H1 (cell line): ENCODE data around the gene ABI3BP. TPM values are rescaled to one million over a fixed set of nuclear protein-coding genes. Genes with fewer than 3 reads are reported as not detected.

Experiments used
- CTCF ChIA-PET: fragments of 300-600 bp; sonication (Branson Sonifier 250); formaldehyde crosslinking; loops from one replicate; lab custom pipeline; 2021; ENCODE audit not compliant: partially characterized antibody; lab: Charles Lee
- POLR2A ChIA-PET: fragments of 300-600 bp; sonication (Branson Sonifier 250); formaldehyde crosslinking; loops from one replicate; lab custom pipeline; 2021; ENCODE audit warnings: inconsistent platforms; ENCODE audit not compliant: partially characterized antibody; lab: Charles Lee
- DNase-seq, 2 experiments: peaks; one replicate each; pipeline versions ENCODE4 v3.0.0 to v3.0.0-alpha.2; 2010 to 2022; ENCODE audit warnings: low spot score in 2 of 2, low read depth in 1 of 2, mixed read lengths in 1 of 2
- FAIRE-seq: peaks from 2 replicates; lab custom pipeline; 2011; peaks lifted over from hg19 to GRCh38; lab: Jason Lieb, UNC
- H2AFZ ChIP-seq: 2 replicates; pipeline ENCODE4 v1.8.1; 2012; ENCODE audit warnings: low read length, inconsistent platforms
- H2AK5ac ChIP-seq: 2 replicates; pipeline ENCODE4 v1.6.1; 2013; ENCODE audit warnings: low read depth, low read length
- H2BK120ac ChIP-seq: replicated peaks from 2 replicates; pipeline ENCODE3; 2013; ENCODE audit warnings: low read depth, low read length, inconsistent platforms
- H2BK12ac ChIP-seq: 2 replicates; pipeline ENCODE4 v1.6.1; 2013; ENCODE audit warnings: low read depth, low read length
- H2BK15ac ChIP-seq: 2 replicates; pipeline ENCODE4 v1.6.1; 2013; ENCODE audit warnings: low read length
- H2BK20ac ChIP-seq: 2 replicates; pipeline ENCODE4 v1.6.1; 2013; ENCODE audit warnings: low read length
- H2BK5ac ChIP-seq: 2 replicates; pipeline ENCODE4 v1.6.1; 2013; ENCODE audit warnings: low read depth, low read length
- H3K14ac ChIP-seq: 2 replicates; pipeline ENCODE4 v1.6.1; 2013; ENCODE audit warnings: inconsistent platforms; ENCODE audit not compliant: insufficient read length
- H3K18ac ChIP-seq: 2 replicates; pipeline ENCODE4 v1.6.1; 2013; ENCODE audit warnings: low read length; ENCODE audit errors: extremely low read depth
- H3K23ac ChIP-seq: 2 replicates; pipeline ENCODE4 v1.6.1; 2013; ENCODE audit warnings: inconsistent platforms; ENCODE audit not compliant: insufficient read length
- H3K23me2 ChIP-seq: 2 replicates; pipeline ENCODE4 v1.6.1; 2013; ENCODE audit warnings: low read depth, low read length
- H3K27ac ChIP-seq: 2 replicates; pipeline ENCODE4 v1.6.1; 2011; ENCODE audit warnings: low read depth, low read length, inconsistent platforms
- H3K27me3 ChIP-seq, 4 experiments: replicated peaks in 1 of 4; 1 replicate in 1 of 4; 2 replicates in 3 of 4; pipeline versions ENCODE4 v1.6.1 to v1.8.1; 2011 to 2013; ENCODE audit warnings: low read length in 3 of 4, mild to moderate bottlenecking in 3 of 4, inconsistent platforms in 2 of 4, mixed read lengths in 2 of 4, moderate library complexity in 1 of 4; ENCODE audit not compliant: control insufficient read depth in 3 of 4, insufficient read depth in 3 of 4; ENCODE audit errors: extremely low read depth in 1 of 4
- H3K36me3 ChIP-seq, 4 experiments: 2 replicates each; pipeline versions ENCODE4 v1.6.1 to v1.8.1; 2011 to 2013; ENCODE audit warnings: mild to moderate bottlenecking in 4 of 4, low read length in 3 of 4, moderate library complexity in 2 of 4, control low read depth in 1 of 4, inconsistent platforms in 1 of 4; ENCODE audit not compliant: insufficient read depth in 4 of 4, control insufficient read depth in 2 of 4
- H3K4ac ChIP-seq: replicated peaks from 2 replicates; pipeline ENCODE3; 2013; ENCODE audit warnings: low read length, low read depth, mixed read lengths, inconsistent platforms; ENCODE audit not compliant: insufficient read length
- H3K4me1 ChIP-seq, 4 experiments: replicated peaks in 1 of 4; 1 replicate in 1 of 4; 2 replicates in 3 of 4; pipeline versions ENCODE4 v1.6.1 to v1.8.1; 2011 to 2013; ENCODE audit warnings: low read length in 3 of 4, inconsistent platforms in 2 of 4, mixed read lengths in 1 of 4; ENCODE audit not compliant: insufficient read depth in 4 of 4, control insufficient read depth in 3 of 4
- H3K4me2 ChIP-seq, 2 experiments: 2 replicates each; pipeline versions ENCODE4 v1.6.1 to v1.8.1; 2011 to 2013; ENCODE audit warnings: low read depth in 2 of 2, low read length in 2 of 2, control low read depth in 1 of 2, inconsistent platforms in 1 of 2, mild to moderate bottlenecking in 1 of 2; ENCODE audit not compliant: insufficient read depth in 1 of 2
- H3K4me3 ChIP-seq, 4 experiments: fragments of 200-600, 300-600 bp in 1 of 4; sonication (generic), shearing (Covaris generic), sonication (Bioruptor Twin) in 1 of 4; 2 replicates each; pipeline versions ENCODE4 v1.5.1 to v1.8.1; 2011 to 2016; ENCODE audit warnings: low read length in 4 of 4, low read depth in 3 of 4, control low read depth in 2 of 4, inconsistent platforms in 2 of 4, mild to moderate bottlenecking in 2 of 4, mixed read lengths in 1 of 4, moderate library complexity in 1 of 4; ENCODE audit not compliant: insufficient read depth in 2 of 4; ENCODE audit errors: extremely low read depth in 1 of 4
- H3K56ac ChIP-seq: replicated peaks from 2 replicates; pipeline ENCODE3; 2013; ENCODE audit warnings: low read depth, mild to moderate bottlenecking, mixed read lengths, low read length, inconsistent platforms; ENCODE audit not compliant: insufficient read length
- H3K79me1 ChIP-seq: 2 replicates; pipeline ENCODE4 v1.6.1; 2013; ENCODE audit warnings: low read depth, low read length, control low read depth
- H3K79me2 ChIP-seq, 2 experiments: 2 replicates each; pipeline versions ENCODE4 v1.6.1 to v1.8.1; 2012 to 2013; ENCODE audit warnings: low read length in 2 of 2, mild to moderate bottlenecking in 2 of 2, inconsistent platforms in 1 of 2; ENCODE audit not compliant: insufficient read depth in 2 of 2, control insufficient read depth in 1 of 2
- H3K9ac ChIP-seq, 4 experiments: replicated peaks in 1 of 4; 1 replicate in 1 of 4; 2 replicates in 3 of 4; pipeline versions ENCODE4 v1.6.1 to v1.8.1; 2011 to 2013; ENCODE audit warnings: low read depth in 3 of 4, low read length in 3 of 4, control low read depth in 2 of 4, mild to moderate bottlenecking in 2 of 4, moderate library complexity in 2 of 4, inconsistent platforms in 1 of 4; ENCODE audit errors: extremely low read depth in 1 of 4
- H3K9me3 ChIP-seq, 2 experiments: 2 replicates each; pipeline versions ENCODE4 v1.6.1 to v1.8.1; 2012 to 2013; ENCODE audit warnings: mild to moderate bottlenecking in 2 of 2, moderate library complexity in 2 of 2, control low read depth in 1 of 2, inconsistent platforms in 1 of 2, low read depth in 1 of 2, low read length in 1 of 2, mixed read lengths in 1 of 2; ENCODE audit not compliant: insufficient read depth in 2 of 2
- H4K20me1 ChIP-seq, 2 experiments: replicated peaks in 1 of 2; 2 replicates each; pipeline versions ENCODE3 to v1.8.1; 2011 to 2013; ENCODE audit warnings: inconsistent platforms in 2 of 2, low read length in 2 of 2, mild to moderate bottlenecking in 1 of 2; ENCODE audit not compliant: insufficient read depth in 2 of 2, control insufficient read depth in 1 of 2
- H4K5ac ChIP-seq: 2 replicates; pipeline ENCODE4 v1.6.1; 2013; ENCODE audit warnings: low read length, low read depth, mixed read lengths, inconsistent platforms; ENCODE audit not compliant: insufficient read length
- H4K8ac ChIP-seq: 2 replicates; pipeline ENCODE4 v1.8.0; 2013; ENCODE audit warnings: mild to moderate bottlenecking, moderate library complexity, low read length, inconsistent platforms; ENCODE audit not compliant: insufficient read depth; ENCODE audit errors: extremely low read depth
- H4K91ac ChIP-seq: replicated peaks from 2 replicates; pipeline ENCODE3; 2013; ENCODE audit warnings: low read length, mixed read lengths, inconsistent platforms; ENCODE audit not compliant: insufficient read length
- ASH2L ChIP-seq: fragments of 200-600, 300-600 bp; sonication (generic); IDR thresholded peaks from one replicate; pipeline ENCODE4 v1.7.1; 2017; ENCODE audit warnings: low read length
- GABPA ChIP-seq: IDR thresholded peaks from 2 replicates; pipeline ENCODE4 v1.6.1; 2011; ENCODE audit warnings: mild to moderate bottlenecking, low read length, moderate library complexity, borderline replicate concordance; ENCODE audit not compliant: insufficient read depth
- GTF2F1 ChIP-seq: IDR thresholded peaks from 2 replicates; pipeline ENCODE4 v1.6.1; 2012; ENCODE audit warnings: low read depth, low read length, improper control_type of control experiment, borderline replicate concordance
- JUN ChIP-seq: IDR thresholded peaks from 2 replicates; pipeline ENCODE4 v1.6.1; 2011; ENCODE audit warnings: low read depth, mild to moderate bottlenecking, improper control_type of control experiment, low read length
- JUND ChIP-seq: IDR thresholded peaks from 2 replicates; pipeline ENCODE4 v1.6.1; 2011; ENCODE audit warnings: mild to moderate bottlenecking, improper control_type of control experiment, low read length
- NANOG ChIP-seq: IDR thresholded peaks from 2 replicates; pipeline ENCODE4 v1.6.1; 2011; ENCODE audit warnings: low read length, low read depth, mild to moderate bottlenecking, inconsistent platforms; ENCODE audit not compliant: insufficient read depth, poor library complexity, severe bottlenecking
- POLR2A ChIP-seq, 2 experiments: IDR thresholded peaks; 1 replicate in 1 of 2; 2 replicates in 1 of 2; pipeline ENCODE4 v1.6.1; 2011; ENCODE audit warnings: low read depth in 2 of 2, low read length in 2 of 2, mild to moderate bottlenecking in 2 of 2; ENCODE audit errors: control extremely low read depth in 1 of 2
- RFX5 ChIP-seq: IDR thresholded peaks from 2 replicates; pipeline ENCODE4 v1.6.1; 2011; ENCODE audit warnings: low read depth, low read length, improper control_type of control experiment, borderline replicate concordance
- TAF1 ChIP-seq: IDR thresholded peaks from 2 replicates; pipeline ENCODE4 v1.6.1; 2011; ENCODE audit warnings: mild to moderate bottlenecking, low read depth, low read length
- TAF7 ChIP-seq: optimal IDR thresholded peaks from 2 replicates; pipeline ENCODE3; 2011; ENCODE audit warnings: low read depth, mild to moderate bottlenecking, inconsistent platforms, low read length, moderate library complexity, borderline replicate concordance
- YY1 ChIP-seq: IDR thresholded peaks from 2 replicates; pipeline ENCODE4 v1.6.1; 2011; ENCODE audit warnings: low read depth, mild to moderate bottlenecking, low read length
- polyA plus RNA-seq, 7 experiments: library from polyadenylated mRNA; depleted of rRNA in 3 of 7; stranded (reverse) in 5 of 7; unstranded in 2 of 7; fragments of >200 nt in 5 of 7; fragments of 200-250 nt in 2 of 7; gene quantifications; 1 replicate in 5 of 7; 2 replicates in 1 of 7; 4 replicates in 1 of 7; pipeline versions ENCODE4 v1.2.1 to v1.2.3, GENCODE V29; 2011 to 2013; ENCODE audit warnings: missing spikeins in 2 of 7, mixed read lengths in 2 of 7
- total RNA-seq: library from RNA; stranded (reverse); fragmentation: NEBNext Ultra II Directional; extraction: Animal tissue kit (Norgen Biotek cat#: 25700); gene quantifications from 2 replicates; pipeline ENCODE4 v1.2.1, GENCODE V29; 2021
- TF ChIP-seq, protein P1 (sequence below): IDR thresholded peaks from 2 replicates; pipeline ENCODE4 v1.6.1; 2012; ENCODE audit warnings: inconsistent platforms
- TF ChIP-seq, protein P2 (sequence below): IDR thresholded peaks from 2 replicates; pipeline ENCODE4 v1.6.1; 2011; ENCODE audit warnings: low read depth, mild to moderate bottlenecking, low read length; ENCODE audit not compliant: insufficient read depth

ABI3BP gene
- total and polyA plus RNA-seq, 2 of the 8 experiments (the other 6 are each of a cell fraction or from before 2014, with no cell fraction given) = 0.08 to 0.32 TPM

DNA sequence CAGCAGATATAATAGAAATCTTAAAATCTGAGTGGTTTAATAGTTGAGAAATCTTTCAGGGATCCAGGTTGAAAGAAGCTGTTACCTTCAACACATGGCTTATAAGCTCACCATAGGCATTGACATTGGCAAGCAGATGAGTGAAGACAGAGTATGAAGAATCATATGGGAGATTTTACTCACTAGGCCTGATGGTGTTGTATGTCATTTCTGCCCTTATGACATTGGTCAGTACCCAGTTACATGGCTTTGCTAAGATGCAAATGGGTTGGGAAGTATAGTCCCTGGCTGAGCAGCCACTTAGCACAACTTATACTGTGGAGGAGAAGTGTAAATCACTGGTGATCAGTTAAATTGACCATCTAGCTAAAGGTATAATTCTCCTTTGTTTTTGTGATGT lies 278.0 kb downstream of the ABI3BP start:
- Histone ChIP-seq H3K4me2 (no peak overlapping the region), H4K8ac (no peak overlapping the region), H2BK20ac (no peak overlapping the region), H3K9me3 (no peaks in the 10 kb centered on the region), H3K79me2 (peaks cover 26 to 96% of the 10 kb centered on the region in 2 experiments), H3K4me3 (no peak overlapping the region), H3K18ac (no peak overlapping the region), H3K36me3 (peaks cover 6 to 28% (median 9%) of the 10 kb centered on the region in 4 experiments; a peak in 7 of 8 replicates), H4K91ac (no peak overlapping the region), H3K23ac (no peak overlapping the region), H2AFZ (no peak overlapping the region), H4K20me1 (peaks cover 4% of the 10 kb centered on the region in 2 experiments), H2BK5ac (no peak overlapping the region), H2BK120ac (no peak overlapping the region), H3K79me1 (peaks cover 2% of the 10 kb centered on the region), H3K9ac (no peak overlapping the region), H3K27ac (no peak overlapping the region), H2BK12ac (no peak overlapping the region), H2AK5ac (no peak overlapping the region), H3K56ac (no peak overlapping the region), H3K4me1 (peaks cover 0 to 8% (median 2%) of the 10 kb centered on the region in 4 experiments; a peak in 3 of 7 replicates), H3K4ac (no peak overlapping the region), H4K5ac (no peak overlapping the region), H3K27me3 (no peaks in the 10 kb centered on the region; a peak in 1 of 7 replicates)
- DNase-seq (no peak), FAIRE-seq (no peak)
- ChIA-PET POLR2A (interaction anchor here (0.6 to 5.3 kb wide), 3 partner anchors 12 to 90 kb away, joined by 3 to 14 read pairs (median 3); no protein-coding TSS in a partner anchor), CTCF (interaction anchor here (0.7 to 1.8 kb wide), 4 partner anchors 23 to 141 kb away, joined by 5 to 9 read pairs (median 6); no protein-coding TSS in a partner anchor)
- TF ChIP-seq JUN = no peak
- no peak for TF ChIP-seq ASH2L
- no peak for TF ChIP-seq YY1
- TF ChIP-seq, protein P1, sequence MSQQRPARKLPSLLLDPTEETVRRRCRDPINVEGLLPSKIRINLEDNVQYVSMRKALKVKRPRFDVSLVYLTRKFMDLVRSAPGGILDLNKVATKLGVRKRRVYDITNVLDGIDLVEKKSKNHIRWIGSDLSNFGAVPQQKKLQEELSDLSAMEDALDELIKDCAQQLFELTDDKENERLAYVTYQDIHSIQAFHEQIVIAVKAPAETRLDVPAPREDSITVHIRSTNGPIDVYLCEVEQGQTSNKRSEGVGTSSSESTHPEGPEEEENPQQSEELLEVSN = no peak
- TF ChIP-seq GABPA = no peak
- no peak for TF ChIP-seq NANOG
- TF ChIP-seq RFX5 = no peak
- TF ChIP-seq TAF7 = no peak
- TF ChIP-seq GTF2F1 = no peak
- no peak for TF ChIP-seq POLR2A (IDR thresholded peaks at IDR 0.05; ENCODE audit: control extremely low read depth in 1 of 2, low read depth in 2 of 2, low read length in 2 of 2)
- no peak for TF ChIP-seq TAF1
- TF ChIP-seq JUND = no peak
- TF ChIP-seq, protein P2, sequence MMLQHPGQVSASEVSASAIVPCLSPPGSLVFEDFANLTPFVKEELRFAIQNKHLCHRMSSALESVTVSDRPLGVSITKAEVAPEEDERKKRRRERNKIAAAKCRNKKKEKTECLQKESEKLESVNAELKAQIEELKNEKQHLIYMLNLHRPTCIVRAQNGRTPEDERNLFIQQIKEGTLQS = no peak
- TF ChIP-seq, all 59 proteins: peak for 0
- Histone ChIP-seq H3K14ac (no peak overlapping the region), H3K23me2 (no peaks in the 10 kb centered on the region; the same call in 1 of the 2 replicates), H2BK15ac (no peak overlapping the region)
